Ishikawa (cell line): ENCODE measurements around the gene SMIM7.

Source experiments
- CEBPB ChIP-seq: IDR thresholded peaks from 2 replicates; pipeline ENCODE4 v1.6.1; 2012
- CREB1 ChIP-seq: IDR thresholded peaks from 2 replicates; pipeline ENCODE4 v1.6.1; 2012; ENCODE audit warnings: low read depth
- EP300 ChIP-seq: IDR thresholded peaks from 2 replicates; pipeline ENCODE4 v1.6.1; 2012; ENCODE audit warnings: borderline replicate concordance
- FOXM1 ChIP-seq: IDR thresholded peaks from 2 replicates; pipeline ENCODE4 v1.6.1; 2012; ENCODE audit warnings: low read depth, borderline replicate concordance
- MAX ChIP-seq: IDR thresholded peaks from 2 replicates; pipeline ENCODE4 v1.6.1; 2012
- NFIC ChIP-seq: IDR thresholded peaks from 2 replicates; pipeline ENCODE4 v1.6.1; 2012
- RAD21 ChIP-seq: IDR thresholded peaks from 2 replicates; pipeline ENCODE4 v1.6.1; 2012; ENCODE audit warnings: low read depth
- REST ChIP-seq: IDR thresholded peaks from 2 replicates; pipeline ENCODE4 v1.6.1; 2012; ENCODE audit warnings: low read depth, mild to moderate bottlenecking
- TAF1 ChIP-seq: IDR thresholded peaks from 2 replicates; pipeline ENCODE4 v1.6.1; 2012; ENCODE audit warnings: low read depth, mild to moderate bottlenecking
- YY1 ChIP-seq: IDR thresholded peaks from 2 replicates; pipeline ENCODE4 v1.6.1; 2012; ENCODE audit warnings: low read depth
- ZBTB7A ChIP-seq: IDR thresholded peaks from 2 replicates; pipeline ENCODE4 v1.6.1; 2012; ENCODE audit warnings: low read depth

DNA sequence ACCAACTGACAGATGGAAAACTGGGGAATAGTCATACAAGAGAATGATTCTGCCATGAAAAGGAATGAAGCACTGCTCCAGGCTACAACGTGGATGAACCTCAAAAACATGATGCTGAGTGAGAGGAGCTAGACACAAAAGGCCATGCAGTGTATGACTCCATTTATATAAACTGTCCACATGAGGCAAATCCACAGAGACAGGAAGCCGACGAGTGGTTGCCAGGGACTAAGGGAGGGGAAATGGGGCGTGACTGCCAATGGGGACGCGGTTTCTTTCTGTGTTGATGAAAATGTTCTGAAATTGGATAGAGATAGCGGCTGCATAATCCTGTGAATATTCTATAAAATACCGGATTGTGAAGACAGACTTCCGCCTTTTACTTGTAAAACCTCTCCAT, 10.2 kb downstream of the SMIM7 start:
- TF ChIP-seq CREB1 (no peak), RAD21 (no peak), CEBPB (no peak), TAF1 (no peak), ZBTB7A (no peak), NFIC (no peak), FOXM1 (no peak), EP300 (no peak), YY1 (no peak), MAX (no peak), REST (no peak)
